Stimulated activated CD4-positive, alpha-beta T cell treated with anti-CD3 and anti-CD28 coated beads, TNF-alpha, amount 100 ng/mL, for 48 hours (primary cell): ENCODE results near the gene RNF8.

ENCODE experiments used
- DNase-seq, 3 donors: peaks; one replicate each; pipeline ENCODE4 v3.0.0-alpha.2; 2020; ENCODE audit warnings: low read depth in 3 of 3

RNF8 gene

GRCh38 chr6:37357860-37358259, 4.1 kb downstream of the RNF8 start:
- DNase-seq: no peak

DNA sequence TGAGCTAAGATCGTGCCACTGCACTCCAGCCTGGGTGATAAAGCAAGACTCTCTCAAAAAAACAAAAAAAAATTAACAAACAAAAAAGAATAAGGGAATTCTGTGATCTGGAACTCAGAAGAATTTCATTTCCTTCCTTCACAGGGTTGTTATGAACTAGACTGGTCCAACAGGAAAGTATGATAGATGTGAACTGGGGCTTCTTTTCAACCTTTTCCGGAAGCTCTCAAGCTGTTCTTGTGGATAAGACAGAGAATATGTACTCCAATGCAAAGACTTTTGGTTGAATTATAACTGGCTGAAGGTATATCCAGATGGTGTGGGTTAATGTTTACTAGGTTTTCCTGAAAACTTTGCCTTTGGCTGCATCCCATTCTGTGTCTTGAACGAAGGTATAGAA, 5.3 kb downstream of the RNF8 start:
- DNase-seq: no peak

DNA sequence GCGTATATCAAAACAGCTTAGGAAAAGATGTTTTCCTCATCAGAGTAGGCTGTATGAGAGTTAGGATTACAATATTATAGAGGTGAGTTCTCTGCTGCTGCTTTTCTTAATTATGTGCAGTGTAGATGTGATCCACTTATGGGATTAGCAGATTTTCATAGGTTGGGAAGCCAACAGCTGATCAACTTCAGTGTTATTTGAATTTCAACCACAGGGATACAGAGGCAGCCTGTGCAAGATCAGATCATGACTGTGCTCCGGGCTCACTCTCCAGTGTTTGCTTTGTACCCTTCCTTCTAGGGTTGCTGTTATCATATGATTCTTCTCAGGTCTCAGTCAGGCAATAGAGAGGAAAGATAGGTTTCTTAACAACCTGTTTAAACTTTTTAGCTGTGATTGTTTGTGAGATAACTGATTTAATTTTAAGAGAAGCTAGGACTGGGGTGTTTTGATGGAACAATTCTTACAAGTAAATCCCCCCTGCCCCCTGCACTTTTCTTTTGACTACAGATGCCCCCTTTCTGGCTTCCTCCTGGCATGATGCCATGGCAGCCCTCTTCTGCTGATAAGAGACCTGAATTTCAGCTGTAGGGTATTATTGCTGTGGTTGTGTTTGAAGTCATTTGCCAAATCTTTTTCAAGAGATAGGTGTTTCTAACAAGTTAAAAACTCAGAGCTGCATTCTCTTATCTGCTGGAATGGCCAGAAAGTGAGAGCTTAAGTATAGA, 8.5 kb downstream of the RNF8 start:
- no peak for DNase-seq

DNA sequence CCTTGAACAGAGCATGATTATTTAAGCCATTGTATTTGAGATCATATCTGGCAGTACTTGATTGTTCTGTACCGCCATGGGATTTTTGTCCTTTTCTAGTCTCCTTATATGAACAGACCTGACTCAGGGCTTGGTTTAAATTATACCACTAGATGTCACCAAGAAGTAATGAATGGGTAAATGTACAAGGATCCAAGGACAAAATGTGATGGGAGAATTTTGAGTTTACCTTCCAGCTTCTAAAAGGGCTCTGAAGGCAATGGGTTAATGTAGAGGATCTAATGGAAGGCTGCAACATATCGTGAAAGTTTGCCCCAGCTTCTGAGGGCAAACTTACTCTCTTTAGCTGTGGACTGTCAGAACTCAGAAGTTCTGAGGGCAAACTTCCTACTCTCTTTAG, 12.0 kb downstream of the RNF8 start:
- no peak for DNase-seq

- DNase-seq: no peak
Measured at GRCh38 chr6:37366910-37367309, 13.1 kb downstream of the RNF8 start.

DNA sequence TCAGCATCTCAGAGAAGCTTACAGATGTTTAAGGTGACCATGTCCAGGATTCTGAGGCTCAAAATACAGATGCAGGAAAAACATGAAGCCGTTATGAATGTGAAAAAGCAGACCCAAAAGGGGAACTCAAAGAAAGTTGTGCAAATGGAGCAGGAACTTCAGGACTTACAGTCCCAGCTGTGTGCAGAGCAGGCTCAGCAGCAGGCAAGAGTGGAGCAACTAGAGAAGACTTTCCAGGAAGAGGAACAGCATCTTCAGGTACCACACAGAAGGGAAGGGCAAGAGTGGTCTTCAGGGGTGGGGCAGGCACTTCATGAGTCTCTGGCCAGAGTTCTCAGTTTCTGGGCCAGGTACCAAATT, 15.2 kb downstream of the RNF8 start:
- no peak for DNase-seq

- no peak for DNase-seq
Measured at GRCh38 chr6:37369321-37370201, 15.8 kb downstream of the RNF8 start.

DNA sequence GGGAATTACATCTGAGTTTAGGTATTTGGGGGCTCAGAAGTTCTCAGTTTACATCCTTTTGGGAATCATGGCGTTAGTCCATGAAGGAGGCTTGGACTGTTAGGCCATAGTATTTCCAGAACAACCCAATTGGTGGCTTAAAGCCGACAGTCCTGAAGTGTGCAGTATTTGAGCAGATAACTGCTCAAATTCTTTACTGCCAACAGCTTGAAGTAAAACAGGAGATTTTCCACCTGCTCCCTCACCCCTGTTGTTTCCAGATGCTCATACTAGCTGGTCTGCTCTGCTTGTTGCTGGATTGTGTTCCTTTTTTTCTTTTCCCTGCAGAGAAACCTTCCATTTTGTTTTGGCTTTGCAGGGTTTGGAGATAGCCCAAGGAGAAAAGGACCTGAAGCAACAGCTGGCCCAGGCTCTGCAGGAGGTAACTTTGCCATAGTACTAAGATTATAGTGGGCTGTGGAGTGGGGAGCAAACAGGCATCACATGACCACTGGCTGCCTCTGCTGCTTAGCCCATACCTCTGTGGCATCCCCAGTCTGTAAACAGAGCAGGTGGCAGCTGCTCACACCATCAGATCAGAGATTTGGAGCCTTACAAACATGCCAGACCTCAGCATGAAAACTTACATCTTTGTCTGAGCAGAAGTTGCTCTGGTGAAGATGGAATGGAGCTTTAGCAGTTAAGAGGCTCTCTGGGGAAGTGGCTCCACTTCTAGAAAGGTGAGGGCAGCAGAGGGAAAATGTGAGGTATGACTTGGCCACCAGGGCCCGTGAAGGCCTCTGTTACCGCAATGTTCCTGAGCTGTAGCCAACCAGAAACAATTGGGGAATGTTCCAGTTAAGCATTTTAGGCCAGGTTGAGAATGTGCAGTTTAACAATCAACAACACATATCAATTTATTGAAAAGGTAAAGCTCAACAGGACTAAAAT, 17.6 kb downstream of the RNF8 start:
- no peak for DNase-seq

DNA sequence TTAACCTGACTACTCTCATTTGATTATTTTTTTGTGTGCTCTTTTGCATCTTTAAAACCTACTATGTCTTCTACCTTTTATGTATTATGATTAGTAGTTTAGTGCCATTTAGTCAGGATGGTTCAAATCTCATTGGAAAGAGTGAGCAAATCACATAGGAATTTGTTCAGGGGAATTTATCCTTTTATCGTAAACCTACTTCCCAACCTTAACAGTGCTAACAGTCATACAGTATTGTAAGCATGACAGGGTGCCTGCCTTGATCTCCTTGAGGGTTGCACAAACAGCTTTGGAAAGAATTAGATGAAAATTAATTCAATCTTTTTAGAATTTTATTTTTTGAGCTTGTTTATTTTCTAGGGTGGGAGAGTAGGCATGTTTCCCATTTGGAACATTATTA, 18.3 kb downstream of the RNF8 start:
- no peak for DNase-seq

GRCh38 chr6:37373822-37374471, 20.2 kb downstream of the RNF8 start:
- DNase-seq: no peak

- no peak for DNase-seq
Measured at GRCh38 chr6:37375376-37375775, 21.6 kb downstream of the RNF8 start.

DNA sequence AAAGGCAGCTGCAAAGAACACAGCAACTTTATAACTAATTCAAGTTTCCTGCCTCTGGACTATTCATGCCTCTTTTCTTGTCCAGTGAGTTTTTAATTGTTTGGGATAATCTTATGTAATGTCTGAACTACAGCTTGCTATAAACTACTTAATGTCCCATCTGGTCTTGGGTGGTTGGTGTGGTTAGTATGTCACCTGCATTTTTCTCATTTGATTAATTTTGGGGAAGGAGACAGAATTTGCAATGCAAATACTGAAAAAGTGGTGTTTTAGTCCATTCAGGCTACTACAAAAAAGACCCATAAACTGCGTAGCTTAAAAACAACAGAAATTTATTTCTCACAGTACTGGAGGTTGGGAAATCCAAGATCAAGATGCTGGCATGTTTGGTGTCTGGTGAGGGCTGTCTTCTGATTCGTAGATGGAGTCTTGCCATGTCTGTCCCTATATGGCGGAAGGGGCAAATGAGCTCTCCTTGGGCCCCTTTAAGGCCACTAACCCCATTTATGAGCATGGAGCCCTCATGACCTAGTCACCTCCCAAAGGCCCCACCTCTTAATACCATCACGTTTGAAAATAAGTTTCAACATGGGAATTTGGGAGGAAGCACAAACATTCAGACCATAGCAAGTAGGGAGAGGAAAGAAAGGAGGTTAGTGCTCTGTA, 22.4 kb downstream of the RNF8 start:
- DNase-seq: no peak

DNA sequence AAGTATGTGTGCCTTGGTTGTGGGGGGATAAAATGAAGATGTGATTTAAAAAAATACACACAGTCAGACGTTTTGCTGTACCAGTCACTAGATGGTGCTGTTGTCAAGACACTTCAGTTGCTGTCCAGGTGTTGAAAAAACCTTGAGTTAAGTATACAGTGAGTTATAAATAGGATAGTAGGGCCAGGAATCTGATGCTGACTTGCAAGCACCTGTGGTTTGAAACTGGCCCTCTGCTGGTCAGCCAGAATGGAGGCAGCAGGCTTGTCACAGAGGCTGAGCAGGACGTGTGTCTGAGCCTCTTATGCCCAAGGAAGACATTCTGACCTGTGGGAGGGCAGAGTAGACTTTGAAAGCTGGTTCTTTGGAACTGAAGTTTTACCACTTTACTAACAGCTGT, 27.8 kb downstream of the RNF8 start:
- peak in 1 of 3 donors; percentile 5 for DNase-seq

DNA sequence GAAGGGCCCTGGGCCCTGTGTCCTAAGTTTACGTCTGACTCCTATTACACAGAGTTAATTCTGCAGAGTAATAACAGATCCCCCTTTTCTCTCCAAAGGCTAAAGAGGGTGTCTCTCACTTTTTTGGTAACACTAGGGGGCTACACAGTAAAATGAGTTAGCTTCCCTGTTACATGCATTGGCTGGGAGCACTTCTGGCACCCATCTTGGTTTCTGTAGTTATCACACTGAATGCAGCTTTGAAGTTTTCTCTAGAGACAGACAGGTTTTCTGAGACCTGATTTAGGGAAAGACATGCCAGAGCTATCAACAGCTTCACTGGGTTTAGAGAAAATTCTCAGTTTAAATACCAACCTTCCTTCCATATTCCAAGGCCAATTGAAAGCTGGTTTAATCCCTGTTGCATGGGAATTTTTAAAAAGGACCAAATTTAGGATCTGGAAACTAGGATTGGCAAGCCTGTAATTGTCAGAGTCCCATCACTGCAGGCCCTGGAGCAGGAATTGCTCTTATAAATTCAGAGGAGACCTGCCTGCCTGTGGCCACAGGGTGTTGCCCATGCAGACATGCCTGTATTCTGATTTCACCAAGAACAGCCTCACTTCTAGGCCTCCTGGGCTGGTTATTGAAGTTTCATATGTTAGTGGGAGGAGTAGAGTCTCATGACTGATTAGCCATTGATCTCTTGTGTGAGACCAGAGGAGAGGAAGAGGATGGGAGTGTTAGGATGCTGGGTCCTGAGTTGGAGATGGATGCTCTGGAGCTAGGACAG, 29.4 kb downstream of the RNF8 start:
- DNase-seq: no peak

DNA sequence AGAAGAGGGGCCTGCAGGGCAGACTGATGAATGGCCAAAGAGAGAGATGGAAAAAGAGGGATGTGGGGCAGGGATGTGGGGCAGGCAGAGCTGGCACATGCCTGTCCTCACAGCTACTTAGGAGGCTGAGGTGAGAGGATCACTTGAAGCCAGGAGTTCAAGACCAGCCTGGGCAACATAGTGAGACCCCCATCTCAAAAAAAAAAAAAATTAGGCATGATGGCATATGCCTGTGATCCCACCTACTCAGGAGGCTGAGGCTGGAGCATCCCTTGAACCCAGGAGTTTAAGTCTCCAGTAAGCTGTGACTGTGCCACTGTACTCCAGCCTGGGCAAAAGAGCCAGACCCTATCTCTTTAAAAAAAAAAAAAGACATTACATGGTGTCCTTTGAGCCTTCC, 34.8 kb downstream of the RNF8 start:
- no peak for DNase-seq

DNA sequence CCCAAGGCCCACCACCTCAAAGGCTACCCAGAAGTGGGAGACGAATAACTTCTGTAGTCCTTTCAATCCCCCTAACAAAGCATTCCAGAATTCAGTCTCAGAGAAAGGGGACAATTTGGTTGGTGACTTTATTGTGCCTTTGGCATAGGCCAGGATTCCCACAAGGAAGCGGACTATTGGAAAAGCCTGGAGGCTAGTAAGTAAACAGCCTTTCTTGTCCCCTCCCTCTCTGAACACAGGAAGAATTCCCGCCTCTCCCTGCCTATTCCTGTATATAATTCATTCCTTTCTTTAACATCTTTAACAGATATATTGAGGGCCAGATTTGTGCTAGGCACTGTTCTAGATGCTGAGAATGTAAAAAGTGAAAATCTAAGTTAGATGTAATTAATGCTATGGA, 36.1 kb downstream of the RNF8 start:
- DNase-seq: no peak

- DNase-seq: no peak
Measured at GRCh38 chr6:37391120-37391519, 37.3 kb downstream of the RNF8 start.

DNA sequence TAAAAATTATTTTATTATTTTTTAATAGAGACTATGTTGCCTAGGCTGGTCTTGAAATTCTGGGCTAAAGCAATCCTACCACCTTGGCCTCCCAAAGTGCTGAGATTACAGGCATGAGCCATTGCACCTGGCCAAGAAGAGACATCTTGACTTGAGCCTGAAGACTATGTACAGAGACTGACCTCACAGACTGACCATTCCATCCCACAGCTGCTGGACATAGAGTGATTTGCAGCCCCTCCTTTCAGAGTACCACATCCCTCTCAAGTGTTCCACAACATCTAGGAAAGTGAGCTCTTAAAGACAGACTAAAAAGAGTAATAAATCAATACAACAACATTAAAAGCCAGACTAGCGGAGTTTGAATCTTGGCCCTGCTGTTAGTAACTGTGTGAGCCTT, 39.0 kb downstream of the RNF8 start:
- DNase-seq: no peak

DNA sequence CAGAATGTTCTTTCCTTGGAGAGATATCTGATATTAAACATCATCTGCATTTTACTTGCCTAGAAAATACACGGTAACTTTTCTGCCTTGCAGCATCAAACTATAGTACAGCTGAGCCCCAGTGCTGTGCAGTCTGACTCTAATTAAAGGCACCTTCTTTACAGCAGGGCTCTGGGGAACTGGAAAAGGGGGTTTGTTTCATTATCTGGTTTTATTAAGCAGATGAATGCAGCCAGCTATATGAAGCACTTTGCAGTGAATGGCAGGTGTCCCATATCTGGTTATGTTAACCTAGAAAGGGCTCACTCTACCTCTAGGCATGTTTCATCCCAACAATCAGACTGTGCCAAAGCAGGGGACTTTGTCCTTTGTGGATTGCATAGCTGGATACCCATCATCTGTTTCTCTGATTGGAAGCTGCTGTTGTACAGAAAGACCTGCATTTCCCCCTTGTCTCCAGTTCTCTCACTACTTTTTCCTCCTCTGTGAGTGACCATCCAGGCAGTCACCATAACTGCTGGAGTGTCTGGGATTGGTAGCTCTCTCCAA, 39.7 kb downstream of the RNF8 start:
- no peak for DNase-seq

DNA sequence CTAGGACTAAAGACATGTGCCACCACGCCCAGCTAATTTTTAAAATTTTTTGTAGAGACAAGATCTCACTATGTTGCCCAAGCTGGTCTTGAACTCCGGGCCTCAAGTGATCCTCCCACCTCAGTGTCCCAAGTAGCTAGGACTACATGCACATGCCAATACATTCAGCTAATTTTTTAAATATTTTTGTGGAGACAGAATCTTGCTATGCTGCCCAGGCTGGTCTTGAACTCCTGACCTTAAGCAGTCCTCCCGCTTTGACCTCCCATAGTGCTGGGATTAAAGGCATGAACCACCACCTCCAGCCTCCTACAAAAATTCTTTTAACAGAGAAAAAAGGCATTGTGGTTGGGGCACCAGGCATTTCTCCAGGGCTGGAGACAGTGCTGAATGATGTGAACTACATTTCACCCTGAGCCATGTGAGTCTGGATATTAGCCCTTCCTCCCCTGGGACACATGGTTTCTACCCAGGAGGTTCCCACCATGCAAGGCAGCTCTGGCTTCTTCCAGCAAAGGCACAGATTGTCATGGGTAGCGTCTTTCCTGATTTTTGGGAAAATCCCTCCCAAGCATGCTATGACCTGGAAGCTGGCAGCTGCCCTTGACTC, 42.9 kb downstream of the RNF8 start:
- DNase-seq: no peak
